Stimulated activated CD4-positive, alpha-beta T cell treated with anti-CD3 and anti-CD28 coated beads, Interleukin-4, amount 100 ng/mL, for 1 hour (primary cell): ENCODE measurements around the gene BROX.
"Not testable (repeated sequence)": the region's sequence is repeated elsewhere in the genome, so short reads cannot be mapped to it uniquely, and the experiment has no call there.

Experiments used
- DNase-seq: peaks from one replicate; pipeline ENCODE4 v3.0.0-alpha.2; 2020

Gene BROX

DNA sequence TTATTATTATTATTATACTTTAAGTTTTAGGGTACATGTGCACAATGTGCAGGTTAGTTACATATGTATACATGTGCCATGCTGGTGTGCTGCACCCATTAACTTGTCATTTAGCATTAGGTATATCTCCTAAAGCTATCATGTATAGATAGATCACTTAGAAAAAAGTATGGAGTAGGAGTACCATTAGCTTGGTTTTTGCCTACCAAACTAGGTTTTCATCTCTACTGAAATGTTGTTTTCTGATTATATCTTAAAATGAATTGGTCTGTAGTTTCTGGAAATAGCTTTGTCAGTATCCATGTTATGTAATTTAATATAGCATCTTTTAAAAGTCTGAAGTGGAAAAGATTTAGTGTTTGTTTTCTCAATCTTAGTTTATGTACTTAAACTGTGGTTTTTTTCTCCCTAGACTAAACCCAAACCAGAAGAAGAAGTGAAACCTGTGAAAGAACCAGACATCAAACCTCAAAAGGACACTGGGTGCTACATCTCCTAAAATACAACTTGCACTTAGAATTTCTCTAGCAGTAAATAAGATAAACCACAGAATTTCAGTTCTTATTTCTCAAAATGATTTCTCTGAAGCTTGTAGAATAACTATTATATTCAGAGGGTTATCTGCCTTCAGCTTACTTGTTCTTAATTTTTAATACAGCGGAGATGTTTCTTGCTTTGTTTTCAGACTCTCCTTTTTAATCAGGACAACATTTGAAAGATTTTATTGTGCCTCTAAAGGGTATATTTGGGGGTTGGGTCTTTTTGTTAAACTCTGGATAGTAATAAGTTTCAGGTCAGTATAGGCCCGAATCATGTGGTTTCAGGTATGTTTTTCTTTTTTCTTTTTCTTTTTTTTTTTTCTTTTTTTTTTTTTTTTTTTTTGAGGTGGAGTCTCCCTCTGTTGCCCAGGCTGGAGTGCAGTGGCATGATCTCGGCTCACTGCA is 20.1 kb downstream of the BROX start:
- DNase-seq, result no peak

DNA sequence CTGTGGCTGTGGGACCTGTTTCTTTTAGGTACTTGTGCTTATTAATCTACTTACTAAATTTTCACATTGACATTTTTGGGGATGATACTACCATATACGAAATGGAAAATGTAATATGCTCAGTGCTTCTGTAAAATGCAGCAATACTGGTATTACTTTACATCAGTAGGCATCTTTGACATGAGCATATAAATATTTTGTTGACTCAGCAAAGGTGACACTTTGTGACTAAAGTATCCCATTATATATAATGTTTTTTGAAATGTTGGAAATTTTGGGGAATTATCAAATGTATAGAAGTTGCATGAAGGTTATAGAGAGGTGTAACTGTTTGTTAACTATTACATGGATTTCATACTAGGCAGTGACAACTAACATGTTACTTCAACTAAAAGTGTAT is 22.4 kb downstream of the BROX start:
- DNase-seq, result no peak

DNA sequence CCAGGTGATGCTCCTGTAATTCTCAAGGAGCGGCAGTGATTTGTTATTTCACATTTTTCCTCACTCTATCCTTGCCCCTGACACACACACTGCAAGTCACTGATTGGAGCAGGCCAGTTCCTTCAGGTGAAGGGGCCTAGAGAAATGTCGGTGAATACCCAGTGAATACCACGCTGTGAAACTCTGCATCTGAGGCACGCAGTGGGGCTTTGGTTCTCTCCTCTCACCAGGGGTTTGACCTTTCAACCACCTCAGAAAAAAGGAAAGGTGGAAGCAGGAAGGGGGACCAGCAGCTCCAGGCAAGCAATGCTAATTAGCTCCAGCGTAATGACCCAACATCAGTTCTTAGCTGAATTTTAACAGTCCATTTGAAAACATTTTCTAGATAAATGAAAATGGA is 24.1 kb downstream of the BROX start:
- DNase-seq, result no peak

DNA sequence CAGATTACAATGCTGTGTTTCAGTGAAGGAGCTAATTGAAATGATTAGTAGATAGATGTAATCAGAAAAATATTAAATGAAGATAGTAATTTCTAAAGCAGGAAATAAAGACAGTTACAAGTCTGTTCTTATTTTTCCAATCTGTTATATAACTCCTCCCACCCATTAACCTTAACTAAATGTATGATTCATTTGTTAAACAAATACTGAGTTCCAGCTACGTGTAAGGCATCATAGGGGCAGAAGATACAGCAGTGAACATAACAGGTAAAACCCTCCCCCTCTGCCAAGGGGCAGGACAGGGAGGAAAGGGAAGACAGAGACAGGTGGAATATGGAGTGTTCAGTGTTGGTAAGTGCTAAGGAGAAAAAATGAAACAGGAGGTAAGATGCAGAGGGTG is 24.6 kb downstream of the BROX start, which contains the start of gene FAM177B:
TSS of gene FAM177B (plus strand) at position 231 of the 400 bp plus-strand sequence. CDS start 9,344 bp downstream, outside the sequence.
- DNase-seq, result no peak

DNA sequence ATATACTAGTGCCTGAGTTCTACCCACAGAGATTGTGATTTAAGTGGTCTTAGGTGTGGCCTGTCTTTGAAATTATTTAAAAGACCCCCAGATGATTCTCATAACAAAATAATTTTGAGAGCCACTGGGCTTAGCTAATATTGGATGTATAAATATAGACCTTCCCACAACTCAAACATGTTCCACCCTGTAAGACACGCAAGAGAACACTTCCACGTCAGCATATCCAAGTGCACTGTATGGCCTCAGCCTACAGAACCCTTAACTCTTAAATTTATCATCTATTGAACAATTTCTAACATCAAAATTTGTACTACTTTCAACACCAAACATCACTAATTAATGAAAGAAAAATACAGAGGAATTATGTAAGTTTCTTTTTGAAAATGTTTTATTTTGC is 27.1 kb downstream of the BROX start:
- DNase-seq, result no peak

DNA sequence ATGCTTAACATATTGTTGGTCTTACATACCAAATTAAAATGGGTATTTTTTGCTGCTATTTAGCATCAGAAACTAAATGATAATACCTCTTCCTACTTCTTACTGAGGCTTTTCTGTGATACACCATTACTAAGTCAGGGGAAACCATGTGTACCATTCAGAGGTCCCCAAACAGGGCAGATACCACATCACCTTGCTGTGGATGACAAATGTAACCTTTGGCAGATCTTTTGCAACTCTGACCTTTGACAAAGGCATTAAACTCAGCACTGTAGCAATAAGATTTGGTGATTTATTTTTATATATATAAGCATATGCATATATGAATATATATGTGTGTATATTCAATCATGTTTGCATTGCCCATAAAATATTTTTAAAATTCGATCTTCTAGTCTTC is 27.6 kb downstream of the BROX start:
- no peak for DNase-seq

DNA sequence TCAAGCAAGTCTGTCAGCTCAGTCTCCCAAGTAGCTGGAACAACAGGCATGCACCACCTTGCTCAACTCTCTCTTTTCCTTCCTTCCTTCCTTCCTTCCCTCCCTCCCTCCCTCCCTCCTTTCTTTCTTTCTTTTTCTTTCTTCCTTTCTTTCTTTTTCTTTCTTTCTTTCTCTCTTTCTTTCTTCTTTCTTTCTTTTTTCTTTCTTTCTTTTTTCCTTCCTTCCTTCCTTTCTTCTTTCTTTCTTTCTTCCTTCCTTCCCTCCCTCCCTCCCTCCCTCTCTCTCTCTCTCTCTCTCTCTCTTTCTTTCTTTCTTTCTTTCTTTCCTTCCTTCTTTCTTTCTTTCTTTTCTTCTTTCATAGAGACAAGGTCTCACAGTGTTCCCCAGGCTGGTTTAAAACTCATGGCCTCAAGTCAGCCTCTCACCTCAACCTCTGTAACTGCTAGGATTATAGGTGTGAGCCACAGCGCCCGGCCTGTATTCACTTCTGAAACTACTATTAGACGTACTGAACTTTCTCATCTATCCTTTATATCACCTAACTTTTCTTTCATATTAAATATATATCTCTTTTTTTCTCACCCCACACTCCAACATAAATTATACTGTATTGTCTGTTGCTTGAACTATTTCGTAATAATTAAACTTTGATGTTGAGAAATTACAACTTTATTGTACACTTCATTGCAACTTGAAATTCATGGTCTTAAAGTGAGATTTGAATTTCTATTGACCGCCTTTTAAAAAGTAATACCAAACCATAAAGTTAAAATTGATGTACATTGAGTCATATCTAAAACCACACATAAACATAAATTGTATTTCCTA is 29.5 kb downstream of the BROX start:
- not testable (repeated sequence) for DNase-seq

DNA sequence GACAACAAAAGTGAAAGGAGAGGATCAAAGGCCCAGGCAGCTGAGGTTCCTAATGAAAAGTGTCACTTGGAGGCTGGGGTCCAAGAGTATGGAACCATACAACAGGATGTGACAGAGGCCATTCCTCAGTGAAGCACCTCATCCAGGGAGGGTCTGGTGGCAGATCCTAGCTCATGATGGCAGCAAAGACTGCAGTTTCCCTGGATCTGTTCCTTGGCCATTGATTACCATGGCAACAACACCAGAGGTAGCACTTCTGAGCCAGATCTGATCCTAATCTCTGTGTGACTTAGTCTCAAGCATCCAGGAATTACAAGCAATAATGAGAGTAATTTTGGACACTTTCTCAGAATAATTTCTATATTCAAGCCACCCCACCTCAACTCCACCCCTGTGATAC is 37.6 kb downstream of the BROX start:
- DNase-seq, result no peak

DNA sequence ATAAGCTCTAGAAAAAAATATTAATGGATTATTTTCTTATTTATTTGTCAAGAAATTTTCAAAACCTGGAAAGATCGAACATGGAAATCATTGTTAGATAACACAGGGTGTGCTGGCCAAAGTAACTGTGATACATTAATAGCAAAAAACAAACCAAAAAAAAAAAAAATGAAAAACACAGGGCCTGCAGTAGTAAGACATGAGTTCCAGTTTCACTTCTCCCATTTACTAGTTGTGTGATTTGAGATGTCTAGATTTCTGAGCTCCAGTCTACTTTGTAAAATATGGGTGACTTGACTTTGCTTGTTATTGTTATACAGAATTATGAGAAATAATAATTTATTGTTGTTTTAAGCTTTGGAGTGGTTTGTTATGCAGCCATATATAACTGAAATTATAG is 38.3 kb downstream of the BROX start:
- DNase-seq, result no peak

DNA sequence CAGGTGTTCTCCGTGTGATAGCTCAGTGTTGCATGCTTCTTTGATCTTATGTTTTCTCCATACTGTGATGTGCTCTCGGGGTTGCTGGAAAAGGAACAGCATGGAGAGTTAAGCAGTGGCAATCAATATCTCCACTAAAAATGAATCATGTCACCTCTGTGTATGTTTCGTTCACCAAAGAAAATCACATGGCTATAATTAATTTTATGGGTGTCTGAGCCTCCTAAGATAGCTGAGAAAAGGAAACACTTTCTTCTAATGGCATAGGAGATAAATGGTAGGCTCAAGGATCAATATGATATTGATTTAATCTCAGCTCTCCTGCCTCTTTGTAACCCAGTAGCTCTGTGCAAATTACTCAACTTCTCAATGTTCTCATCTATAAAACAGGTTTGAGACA is 38.9 kb downstream of the BROX start:
- no peak for DNase-seq

DNA sequence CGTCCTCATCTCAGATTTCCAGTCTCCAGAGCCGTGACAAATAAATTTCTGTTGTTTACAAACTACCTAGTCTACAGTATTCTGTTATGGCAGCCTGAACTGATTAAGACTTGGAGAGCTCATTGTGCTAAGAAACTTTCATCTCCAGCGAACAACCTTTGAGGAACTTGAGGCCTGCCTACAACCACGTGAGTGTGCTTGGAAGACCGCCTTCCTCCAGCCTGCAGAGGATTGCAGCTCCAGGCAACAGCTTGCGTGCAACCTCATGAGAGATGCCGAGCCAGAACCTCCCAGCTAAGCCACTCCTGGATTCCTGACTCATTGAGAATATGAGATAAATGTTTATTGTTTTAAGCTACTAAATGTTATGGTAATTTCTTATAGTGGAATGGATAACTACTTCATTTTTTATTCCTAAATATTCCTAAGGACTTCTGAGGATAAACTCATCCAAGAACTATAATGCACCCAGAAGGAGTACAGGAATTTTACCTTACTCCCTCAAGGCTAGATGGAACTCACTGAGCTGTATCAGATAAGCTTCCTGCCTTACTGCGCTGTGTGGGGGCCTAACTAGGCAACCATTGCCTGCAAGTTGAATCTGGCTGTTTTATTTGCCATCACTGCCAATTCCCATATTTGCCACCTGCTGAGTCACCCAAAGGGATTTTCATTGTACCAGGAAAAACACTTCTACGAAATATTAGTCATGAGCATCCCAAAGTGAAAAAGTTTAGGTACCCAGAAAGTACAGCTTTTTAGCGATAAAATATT is 42.2 kb downstream of the BROX start:
- no peak for DNase-seq

DNA sequence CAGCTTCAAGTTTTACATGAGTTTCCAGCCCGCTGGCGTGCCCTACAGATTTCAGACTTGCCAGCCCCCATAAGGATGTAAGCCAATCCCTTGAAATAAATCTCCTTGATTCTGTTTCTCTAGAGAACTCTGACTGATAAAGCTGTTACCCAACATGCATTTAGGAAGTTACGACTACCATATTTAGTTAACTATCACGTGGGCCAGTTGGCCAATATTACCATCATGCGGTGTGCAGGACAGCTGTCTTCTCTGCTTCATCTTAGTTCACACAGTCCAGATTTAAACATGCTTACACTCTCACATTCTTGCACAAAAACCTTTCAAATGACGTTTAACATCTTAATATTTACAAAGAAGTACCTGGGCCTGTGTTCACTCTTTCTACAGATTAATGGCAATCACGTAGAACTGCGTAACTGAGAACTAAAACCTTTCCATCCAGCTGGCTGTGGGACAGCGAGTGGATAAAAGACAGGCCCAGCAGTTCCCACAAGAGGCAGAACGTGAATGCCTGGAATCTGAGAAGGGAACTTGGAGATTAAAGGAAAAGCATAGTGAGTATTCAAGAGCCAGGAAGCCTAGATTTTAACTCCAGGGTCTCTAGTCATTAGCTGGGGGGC is 45.4 kb downstream of the BROX start:
- DNase-seq, result no peak

DNA sequence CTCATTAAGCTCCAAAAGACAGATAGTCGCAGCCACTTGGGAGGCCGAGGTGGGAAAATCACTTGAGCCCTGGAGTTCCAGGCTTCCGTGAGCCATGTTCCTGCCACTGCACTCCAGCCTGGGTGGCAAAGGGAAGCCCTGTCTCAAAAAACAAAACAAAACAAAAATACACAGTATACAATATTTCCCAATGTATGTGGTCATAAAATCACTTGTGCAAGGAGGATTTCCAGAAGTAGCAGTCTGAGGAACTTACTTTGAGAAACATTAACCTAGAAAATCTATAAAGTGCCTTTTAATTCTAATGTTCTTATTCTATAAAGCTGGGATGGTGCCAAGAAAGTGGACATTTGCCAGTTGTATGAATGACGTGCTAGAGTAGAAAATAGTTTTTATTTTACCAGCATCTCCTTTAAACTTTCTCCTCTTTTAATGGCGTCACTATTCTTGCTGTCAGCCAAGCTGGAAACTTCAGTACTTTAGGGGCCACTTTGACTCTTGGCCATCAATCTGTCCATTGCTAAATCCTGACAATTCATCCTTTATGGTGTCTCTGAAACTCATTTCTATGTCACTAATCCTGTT is 47.2 kb downstream of the BROX start:
- DNase-seq, result no peak

DNA sequence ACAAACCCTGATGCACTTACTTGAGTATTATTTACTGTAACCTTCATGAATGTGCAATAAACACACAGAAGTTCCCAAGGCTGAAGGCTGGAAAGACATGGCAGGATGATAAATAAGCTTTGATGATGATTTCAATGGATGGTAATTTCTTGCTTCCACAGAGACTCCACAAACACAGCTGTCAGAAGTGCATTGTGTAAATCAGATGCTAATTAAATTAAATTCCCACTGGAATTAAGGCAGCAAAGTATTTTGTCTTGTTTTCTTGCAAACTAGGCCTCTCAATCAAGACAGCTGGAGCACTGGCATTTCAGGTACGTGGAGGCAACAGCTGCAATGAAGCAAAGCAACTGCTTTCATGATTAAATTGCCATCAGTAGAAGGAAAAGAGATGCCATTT is 48.7 kb downstream of the BROX start:
- DNase-seq, result no peak

DNA sequence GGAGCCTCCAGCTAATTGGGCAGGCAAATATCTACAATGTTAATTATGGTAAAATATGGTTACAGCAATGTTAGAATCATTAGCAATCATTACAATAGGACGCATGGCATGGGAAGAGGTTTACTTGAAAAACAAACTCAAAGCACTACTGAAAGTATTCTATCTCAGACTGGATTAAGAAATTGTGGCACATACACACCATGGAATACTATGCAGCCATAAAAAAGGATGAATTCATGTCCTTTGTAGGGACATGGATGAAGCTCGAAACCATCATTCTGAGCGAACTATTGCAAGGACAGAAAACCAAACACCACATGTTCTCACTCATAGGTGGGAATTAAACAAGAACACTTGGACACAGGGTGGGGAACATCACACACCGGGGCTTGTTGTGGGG is 49.8 kb downstream of the BROX start:
- not testable (repeated sequence) for DNase-seq

DNA sequence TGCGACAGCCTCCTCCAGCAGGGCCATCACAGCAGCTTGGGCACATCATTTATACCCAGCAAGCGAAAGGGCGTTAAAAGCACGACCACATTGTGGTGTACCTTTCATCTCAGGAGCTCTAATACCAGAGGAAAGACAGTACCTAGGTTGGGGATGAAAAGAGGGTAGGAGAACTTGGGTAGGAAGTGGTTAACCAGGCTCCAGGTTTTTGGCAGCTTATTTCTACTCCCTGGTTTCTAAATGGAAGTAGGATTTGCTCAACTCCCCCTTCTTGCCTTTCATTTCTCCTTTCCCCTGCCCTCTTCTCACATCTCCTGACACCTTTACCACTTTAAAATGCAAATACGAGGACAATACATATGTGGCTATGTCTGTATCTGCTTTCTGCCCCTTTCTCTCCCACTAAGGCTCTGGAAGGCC is 54.8 kb downstream of the BROX start:
- DNase-seq, result no peak

DNA sequence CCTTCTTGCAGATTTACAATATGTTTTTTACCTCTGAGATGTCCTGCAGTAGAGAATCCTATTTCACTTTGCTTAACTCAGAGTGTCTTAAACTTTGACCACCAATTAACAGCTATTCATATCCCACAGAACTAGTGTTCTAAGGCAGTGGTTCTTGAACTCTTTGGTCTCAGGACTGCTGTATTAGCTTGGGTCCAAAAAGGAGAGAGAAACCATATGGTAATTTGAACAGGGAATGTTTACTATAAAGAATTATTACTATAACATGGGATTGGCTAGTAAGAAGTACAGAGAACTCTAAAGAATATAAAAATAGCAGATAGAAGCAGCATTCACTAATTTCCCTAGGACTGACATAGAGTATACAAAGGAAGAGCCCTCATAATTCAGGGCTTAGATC is 56.2 kb downstream of the BROX start:
- DNase-seq, result no peak

DNA sequence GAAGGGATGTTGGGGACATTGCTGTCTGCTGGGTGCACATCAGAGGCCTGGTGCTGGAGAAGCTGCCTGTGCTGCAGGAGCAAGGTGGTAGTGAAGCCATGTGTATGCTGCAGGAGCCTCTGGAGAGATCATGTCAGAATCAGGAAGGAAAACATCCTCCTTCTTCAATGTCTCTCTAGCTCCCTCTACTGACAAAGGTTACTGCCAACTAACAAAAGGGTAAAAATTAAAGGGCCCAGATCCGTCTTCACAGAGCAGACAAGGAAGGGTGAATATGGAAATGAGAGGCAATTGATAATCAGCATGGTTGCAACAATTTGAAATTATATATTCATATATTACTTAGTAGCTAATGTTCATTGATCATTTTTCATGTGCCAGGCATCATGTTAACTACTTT is 56.8 kb downstream of the BROX start:
- no peak for DNase-seq

DNA sequence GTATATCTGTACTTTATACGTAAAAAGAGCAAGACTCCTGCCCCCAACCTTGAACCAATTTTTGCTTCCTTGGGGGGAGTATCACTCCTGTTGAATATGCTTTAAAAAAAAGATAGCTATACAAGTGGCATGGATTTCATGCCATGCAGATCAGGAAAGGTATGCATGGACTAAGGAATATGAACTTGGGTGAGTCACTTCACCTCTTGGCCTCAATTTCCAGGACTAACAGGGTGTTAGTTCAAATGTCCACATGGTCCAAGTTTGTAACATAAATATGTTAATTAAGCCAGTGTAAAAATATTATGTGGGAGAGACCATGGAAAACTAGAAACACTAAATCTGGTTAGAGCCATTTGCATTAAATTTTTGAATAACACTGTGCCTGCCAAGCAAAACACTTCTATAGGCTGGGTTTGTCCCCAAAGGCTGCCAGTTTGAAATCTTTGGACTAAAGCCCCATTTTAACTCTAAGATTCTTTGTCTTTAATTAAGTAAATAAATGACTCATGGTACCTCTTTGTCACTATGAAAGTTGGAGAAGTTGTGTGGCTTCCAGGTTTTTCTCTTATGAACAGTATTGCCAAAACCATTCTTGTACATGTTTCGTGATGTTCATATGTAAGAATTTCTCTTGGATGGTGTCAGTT is 57.7 kb downstream of the BROX start:
- DNase-seq, result no peak

DNA sequence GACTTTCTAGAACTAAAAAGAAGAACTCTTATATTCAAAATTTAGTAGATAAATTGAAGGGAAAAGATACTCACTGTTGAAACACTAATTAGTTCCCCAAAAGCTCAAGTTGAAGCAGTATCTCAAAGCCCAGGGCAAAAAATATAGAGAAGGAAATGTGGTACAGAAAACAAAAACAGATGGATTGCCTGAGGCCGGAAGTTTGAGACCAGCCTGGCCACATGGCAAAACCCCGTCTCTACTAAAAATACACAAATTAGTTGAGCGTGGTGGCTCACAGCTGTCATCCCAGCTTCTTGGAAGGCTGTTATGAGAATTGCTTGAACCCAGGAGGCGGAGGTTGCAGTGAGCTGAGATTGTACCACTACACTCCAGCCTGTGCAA is 60.6 kb downstream of the BROX start:
- no peak for DNase-seq

DNA sequence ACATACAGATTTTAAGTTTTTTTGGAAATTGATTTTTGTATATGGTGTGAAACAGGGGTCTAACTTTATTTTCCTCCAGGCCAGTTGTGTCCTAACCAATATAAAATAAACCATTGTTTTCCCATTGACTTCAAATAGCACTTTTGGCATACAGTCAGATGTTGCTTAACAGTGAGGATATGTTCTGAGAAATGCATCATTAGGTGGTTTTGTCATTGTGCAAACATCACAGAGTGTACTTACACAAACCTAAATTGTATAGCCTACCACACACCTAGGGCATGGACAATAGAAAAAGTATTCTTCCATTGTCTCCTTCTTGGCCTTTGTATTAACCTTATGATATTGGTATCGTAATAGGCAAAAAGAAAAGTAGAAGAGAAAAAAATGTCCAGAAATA is 65.1 kb downstream of the BROX start:
- DNase-seq, result no peak

DNA sequence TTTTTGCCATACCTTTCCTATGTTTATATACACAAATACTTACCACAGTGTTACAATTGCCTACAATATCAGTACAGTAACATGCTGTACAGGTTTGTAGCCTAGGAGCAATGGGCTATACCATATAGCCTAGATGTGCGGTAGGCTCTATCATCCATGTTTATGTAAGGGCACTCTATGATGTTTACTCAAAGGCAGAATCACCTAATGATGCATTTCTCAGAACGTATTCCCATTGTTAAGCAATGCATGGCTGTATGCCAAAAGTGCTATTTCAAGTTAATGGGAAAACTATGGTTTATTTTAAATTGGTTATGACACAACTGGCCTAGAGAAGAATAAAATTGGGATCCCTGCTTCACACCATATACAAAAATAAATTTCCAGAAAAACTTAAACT is 65.6 kb downstream of the BROX start:
- no peak for DNase-seq
